Body of pancreas (tissue), 4 donors: ENCODE data around the gene TSEN2. TPM values are rescaled to one million over a fixed set of nuclear protein-coding genes. Genes with fewer than 3 reads are reported as not detected.

Experiments used
- ATAC-seq: fragments of 150-250 bp; one replicate; pipeline ENCODE4 v1.9.1; 2016
- DNase-seq, 4 donors: peaks; one replicate each; pipeline ENCODE4 v3.0.0-alpha.2; 2019
- H3K27ac ChIP-seq, 4 donors: fragments of 200-600 bp; sonication (generic); 1 replicate in 3 of 4; 2 replicates in 1 of 4; pipeline versions ENCODE4 v1.5.1 to v1.6.1; 2016 to 2019; ENCODE audit warnings: mild to moderate bottlenecking in 1 of 4, mixed read lengths in 1 of 4, moderate library complexity in 1 of 4
- H3K27me3 ChIP-seq, 2 donors: fragments of 200-600 bp; sonication (generic); one replicate each; pipeline ENCODE4 v1.6.0; 2016; ENCODE audit warnings: mild to moderate bottlenecking in 1 of 2
- H3K36me3 ChIP-seq, 2 donors: fragments of 200-600 bp; sonication (generic); replicated peaks in 1 of 2; 2 replicates each; pipeline ENCODE4 v1.5.1; 2016; ENCODE audit warnings: low read depth in 2 of 2; ENCODE audit not compliant: insufficient read depth in 1 of 2
- H3K4me1 ChIP-seq: fragments of 200-600 bp; sonication (generic); one replicate; pipeline ENCODE4 v1.6.0; 2016
- H3K4me3 ChIP-seq, 2 donors: fragments of 200-600 bp; sonication (generic); 1 replicate in 1 of 2; 2 replicates in 1 of 2; pipeline ENCODE4 v1.5.1; 2016 to 2019
- H3K9me3 ChIP-seq, 3 donors: fragments of 200-600 bp; sonication (generic); 1 replicate in 2 of 3; 2 replicates in 1 of 3; pipeline ENCODE4 v1.5.1; 2016
- CTCF ChIP-seq, 7 experiments: fragments of 450-650 bp in 4 of 7; fragments of 200-600 bp in 3 of 7; sonication (generic) in 3 of 7; IDR thresholded peaks; one replicate each; pipeline ENCODE4 v1.5.1; 2016 to 2019; ENCODE audit warnings: antibody characterized with exemption in 7 of 7
- POLR2A ChIP-seq, 3 donors: fragments of 450-650 bp; IDR thresholded peaks; one replicate each; pipeline ENCODE4 v1.6.1; 2016; ENCODE audit warnings: antibody characterized with exemption in 3 of 3, mild to moderate bottlenecking in 2 of 3
- WGBS, 2 donors: methylation state at CpG; one replicate each; pipeline ENCODE4 v1.1.5; 2017; 5-methylcytosine and 5-hydroxymethylcytosine counted together
- intact Hi-C: fragments of 100-400 bp; cut with DNase I; formaldehyde crosslinking; loops from one replicate; pipeline ENCODE4 v1.15.1; 2023
- total RNA-seq, 2 donors: library from RNA; depleted of rRNA; stranded (reverse); fragments of >200 nt; gene quantifications; one replicate each; pipeline ENCODE4 v1.1.0, GENCODE V29; 2016

The TSEN2 gene
- total RNA-seq, 2 donors from 2014 or later, result 14.8 to 20.8 TPM

DNA sequence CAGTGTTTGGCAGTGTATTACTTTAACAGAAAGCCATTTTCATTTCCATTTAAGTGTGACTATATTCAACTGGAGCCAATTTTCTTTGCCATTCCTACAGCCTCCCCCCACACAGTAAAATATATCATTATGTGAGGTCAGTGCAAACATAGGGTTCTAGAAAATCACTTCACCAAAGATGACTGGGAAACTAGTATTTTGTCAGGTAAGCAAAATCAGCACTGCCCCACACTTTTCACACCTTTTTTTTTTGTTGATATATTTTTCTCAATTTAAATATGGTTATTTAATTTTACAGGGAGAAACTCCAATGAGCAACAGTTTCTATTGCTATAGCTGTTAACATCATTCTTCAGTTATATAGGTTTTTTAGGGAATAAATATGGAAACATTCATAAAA lies 31.4 kb downstream of the TSEN2 start:
- DNase-seq, result no peak
- TF ChIP-seq CTCF (IDR thresholded peaks at IDR 0.05) (no peak), POLR2A (IDR thresholded peaks at IDR 0.05) (no peak)
- H3K36me3 ChIP-seq, result no peaks in the 10 kb centered on the region
- no peak for ATAC-seq
- no peak overlapping the region for H3K4me3 ChIP-seq
- intact Hi-C loops, result no loop called here
- no peaks in the 10 kb centered on the region for H3K9me3 ChIP-seq
- no peaks in the 10 kb centered on the region for H3K27me3 ChIP-seq
- peaks cover 18% of the 10 kb centered on the region for H3K4me1 ChIP-seq
- no peak overlapping the region for H3K27ac ChIP-seq

- ATAC-seq, result no peak
- intact Hi-C loops, result no loop called here
- TF ChIP-seq CTCF (IDR thresholded peaks at IDR 0.05), result no peak
- no peak for TF ChIP-seq POLR2A (IDR thresholded peaks at IDR 0.05)
- Histone ChIP-seq H3K36me3 (no peaks in the 10 kb centered on the region), H3K4me3 (no peak overlapping the region), H3K9me3 (no peaks in the 10 kb centered on the region), H3K4me1 (peaks cover 18% of the 10 kb centered on the region), H3K27ac (no peak overlapping the region), H3K27me3 (no peaks in the 10 kb centered on the region)
- DNase-seq, result peak in 2 of 4 donors; percentile 9 to 16
- WGBS, 2 donors, result 17 to 32% methylated on average over 11 of the region's 11 CpGs
Measured at GRCh38 chr3:12516873-12517272, 32.6 kb downstream of the TSEN2 start.

- 86 to 99% methylated on average over 6 of the region's 6 CpGs for WGBS, 2 donors
- Histone ChIP-seq H3K27me3 (no peaks in the 10 kb centered on the region), H3K36me3 (no peaks in the 10 kb centered on the region), H3K27ac (no peak overlapping the region), H3K4me3 (no peak overlapping the region), H3K4me1 (peaks cover 31% of the 10 kb centered on the region), H3K9me3 (no peaks in the 10 kb centered on the region)
- no peak for DNase-seq
- intact Hi-C loops, result no loop called here
- no peak for ATAC-seq
- no peak for TF ChIP-seq CTCF (IDR thresholded peaks at IDR 0.05)
- TF ChIP-seq POLR2A (IDR thresholded peaks at IDR 0.05), result no peak
Measured at GRCh38 chr3:12518261-12519028, 34.2 kb downstream of the TSEN2 start.

GRCh38 chr3:12521010-12521409 lies 36.7 kb downstream of the TSEN2 start:
- Histone ChIP-seq H3K27ac (no peak overlapping the region), H3K9me3 (no peaks in the 10 kb centered on the region), H3K4me1 (peaks cover 27% of the 10 kb centered on the region), H3K36me3 (no peaks in the 10 kb centered on the region), H3K4me3 (no peak overlapping the region), H3K27me3 (no peaks in the 10 kb centered on the region)
- intact Hi-C loops, result no loop called here
- TF ChIP-seq CTCF (IDR thresholded peaks at IDR 0.05) (no peak), POLR2A (IDR thresholded peaks at IDR 0.05) (no peak)
- ATAC-seq, result no peak
- no peak for DNase-seq
- 67 to 76% methylated on average over 2 of the region's 2 CpGs for WGBS, 2 donors

- H3K27me3 ChIP-seq, result no peaks in the 10 kb centered on the region
- TF ChIP-seq CTCF (IDR thresholded peaks at IDR 0.05) (peak; percentile 28 to 76 (median 71)), POLR2A (IDR thresholded peaks at IDR 0.05) (no peak)
- 47 to 53% methylated on average over 1 of the region's 1 CpG for WGBS, 2 donors
- peaks cover 14% of the 10 kb centered on the region for H3K4me1 ChIP-seq
- peak; percentile 86 to 95 (median 93) for DNase-seq
- peak; percentile 98 for ATAC-seq
- H3K9me3 ChIP-seq, result no peaks in the 10 kb centered on the region
- peak overlapping the region in 3 of 4 donors; percentile 23 to 55 (median 30) for H3K27ac ChIP-seq
- H3K36me3 ChIP-seq, result no peaks in the 10 kb centered on the region
- intact Hi-C loops, result no loop called here
- H3K4me3 ChIP-seq, result no peak overlapping the region
Measured at GRCh38 chr3:12522721-12523120, 38.4 kb downstream of the TSEN2 start.
